C4-2B (cell line): Measurements from ENCODE around the gene LRP1B.

Source experiments
- H3K27ac ChIP-seq: fragments of 450-650 bp; 2 replicates; pipeline ENCODE4 v1.5.1; 2017
- ZFX ChIP-seq: fragments of 450-650 bp; IDR thresholded peaks from 2 replicates; pipeline ENCODE4 v1.6.1; 2017
- TF ChIP-seq, protein P1 (sequence below): fragments of 450-650 bp; conservative IDR thresholded peaks from 2 replicates; pipeline ENCODE4 v1.5.1; 2017; ENCODE audit warnings: mild to moderate bottlenecking

The LRP1B gene

DNA sequence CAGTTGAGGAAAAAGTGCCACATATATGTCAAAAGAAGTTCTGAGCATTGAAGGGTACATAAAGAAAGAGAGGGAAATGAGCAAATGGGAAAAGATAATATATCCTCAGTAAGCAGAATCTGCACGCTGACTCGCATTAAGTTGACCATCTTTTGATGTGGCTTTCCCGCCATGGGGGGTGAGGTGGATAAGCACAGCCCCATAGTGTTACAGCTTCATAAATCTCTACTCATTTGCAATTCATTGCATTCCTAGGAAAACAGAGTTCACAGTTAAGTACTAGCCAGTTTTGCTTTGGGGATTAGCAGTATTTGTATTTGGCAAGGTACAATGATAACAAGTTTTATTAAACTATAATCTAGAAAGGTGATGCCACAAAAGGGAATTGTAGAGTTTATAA, 814.2 kb downstream of the LRP1B start:
- TF ChIP-seq, protein P1, sequence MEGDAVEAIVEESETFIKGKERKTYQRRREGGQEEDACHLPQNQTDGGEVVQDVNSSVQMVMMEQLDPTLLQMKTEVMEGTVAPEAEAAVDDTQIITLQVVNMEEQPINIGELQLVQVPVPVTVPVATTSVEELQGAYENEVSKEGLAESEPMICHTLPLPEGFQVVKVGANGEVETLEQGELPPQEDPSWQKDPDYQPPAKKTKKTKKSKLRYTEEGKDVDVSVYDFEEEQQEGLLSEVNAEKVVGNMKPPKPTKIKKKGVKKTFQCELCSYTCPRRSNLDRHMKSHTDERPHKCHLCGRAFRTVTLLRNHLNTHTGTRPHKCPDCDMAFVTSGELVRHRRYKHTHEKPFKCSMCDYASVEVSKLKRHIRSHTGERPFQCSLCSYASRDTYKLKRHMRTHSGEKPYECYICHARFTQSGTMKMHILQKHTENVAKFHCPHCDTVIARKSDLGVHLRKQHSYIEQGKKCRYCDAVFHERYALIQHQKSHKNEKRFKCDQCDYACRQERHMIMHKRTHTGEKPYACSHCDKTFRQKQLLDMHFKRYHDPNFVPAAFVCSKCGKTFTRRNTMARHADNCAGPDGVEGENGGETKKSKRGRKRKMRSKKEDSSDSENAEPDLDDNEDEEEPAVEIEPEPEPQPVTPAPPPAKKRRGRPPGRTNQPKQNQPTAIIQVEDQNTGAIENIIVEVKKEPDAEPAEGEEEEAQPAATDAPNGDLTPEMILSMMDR = no peak
- TF ChIP-seq ZFX = no peak
- no peak overlapping the region for H3K27ac ChIP-seq

DNA sequence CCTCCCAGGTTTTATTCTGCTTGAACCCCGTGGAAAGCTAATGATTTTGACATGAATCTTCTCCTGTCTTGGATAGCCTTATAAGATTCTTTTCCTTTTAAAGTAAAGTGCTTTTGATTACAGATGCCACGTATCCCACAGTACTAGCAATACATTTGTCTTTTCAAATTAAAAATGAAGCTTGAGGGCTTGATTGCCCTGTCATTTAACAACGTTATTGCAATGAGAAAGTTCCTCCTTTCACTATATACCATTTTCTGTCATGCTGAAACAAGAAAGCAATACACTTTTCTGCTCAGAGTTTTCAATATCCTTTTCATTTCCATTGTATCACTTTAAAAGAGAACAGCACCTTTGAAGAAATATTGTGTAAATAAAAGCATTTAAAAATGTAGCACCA, 814.7 kb downstream of the LRP1B start:
- no peak overlapping the region for H3K27ac ChIP-seq
- TF ChIP-seq, protein P1 = no peak
- no peak for TF ChIP-seq ZFX

GRCh38 chr2:141313972-141314371, 816.8 kb downstream of the LRP1B start:
- no peak for TF ChIP-seq ZFX
- TF ChIP-seq, protein P1 = no peak
- no peak overlapping the region for H3K27ac ChIP-seq

- TF ChIP-seq, protein P1 = no peak
- no peak for TF ChIP-seq ZFX
- no peak overlapping the region for H3K27ac ChIP-seq
Measured at GRCh38 chr2:141311430-141311829, 819.4 kb downstream of the LRP1B start.

DNA sequence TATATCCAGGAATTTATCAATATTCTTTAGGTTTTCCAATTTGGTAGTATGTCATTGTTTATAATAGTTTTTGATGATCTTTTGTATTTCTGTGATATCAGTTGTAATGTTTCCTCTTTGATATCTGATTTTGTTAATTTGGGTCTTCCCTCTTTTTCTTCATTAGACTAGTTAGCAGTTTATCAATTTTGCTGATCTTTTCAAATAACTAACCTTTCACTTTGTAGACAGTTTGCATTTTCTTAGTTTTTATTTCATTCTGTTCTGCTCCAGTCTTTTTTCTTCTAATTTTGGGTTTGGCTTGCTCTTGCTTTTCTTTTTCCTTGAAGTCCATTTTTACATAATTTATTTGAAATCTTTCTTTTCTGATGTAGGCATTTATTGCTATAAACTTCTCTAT, 824.4 kb downstream of the LRP1B start:
- no peak overlapping the region for H3K27ac ChIP-seq
- TF ChIP-seq ZFX = no peak
- TF ChIP-seq, protein P1 = no peak

DNA sequence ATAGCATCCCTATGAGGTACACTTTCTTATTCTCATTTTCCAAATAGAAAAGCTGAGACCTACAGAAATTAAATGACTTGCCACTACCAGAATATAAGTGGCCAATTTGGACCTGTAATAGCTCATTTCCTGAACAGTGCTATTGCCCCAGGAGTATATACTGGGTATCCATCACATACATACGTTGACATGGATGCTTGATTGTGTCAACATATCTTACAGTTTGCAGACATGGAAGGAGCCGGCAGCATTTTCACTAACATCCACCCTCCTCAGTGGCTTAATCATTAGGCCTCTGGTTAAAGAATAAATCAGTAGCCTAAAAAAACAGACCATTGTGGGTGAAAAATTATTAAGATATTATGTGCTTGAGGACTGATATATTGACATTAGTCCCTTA, 829.3 kb downstream of the LRP1B start:
- TF ChIP-seq ZFX = no peak
- TF ChIP-seq, protein P1 = no peak
- no peak overlapping the region for H3K27ac ChIP-seq

GRCh38 chr2:141280037-141280436, 850.8 kb downstream of the LRP1B start:
- no peak overlapping the region for H3K27ac ChIP-seq
- TF ChIP-seq ZFX = no peak
- TF ChIP-seq, protein P1 = no peak
